NCI-H82 (cell line): ENCODE data around the gene SLC27A2.
"Not testable (repeated sequence)": the region's sequence is repeated elsewhere in the genome, so short reads cannot be mapped to it uniquely, and the experiment has no call there.

Experiments used
- DNase-seq: peaks from one replicate; lab custom pipeline; 2025; lab: John Stamatoyannopoulos, UW

The SLC27A2 gene

GRCh38 chr15:50181969-50182218, at the start of gene SLC27A2:
TSS of gene SLC27A2 (plus strand) at chr15:50182196. CDS start at chr15:50182428, 232 bp downstream.
- DNase-seq: peak; percentile 61

GRCh38 chr15:50132251-50132984, 49.6 kb upstream of the SLC27A2 start:
- not testable (repeated sequence) for DNase-seq

- no peak for DNase-seq
These were observed 47.4 kb upstream of the SLC27A2 start for GRCh38 chr15:50134524-50135024.

GRCh38 chr15:50135031-50135551, 46.9 kb upstream of the SLC27A2 start:
- DNase-seq: no peak

GRCh38 chr15:50137330-50137761, 44.6 kb upstream of the SLC27A2 start:
- DNase-seq: no peak

GRCh38 chr15:50137893-50138292, 44.1 kb upstream of the SLC27A2 start:
- DNase-seq: no peak

- peak; percentile 28 for DNase-seq
These were observed 43.6 kb upstream of the SLC27A2 start for GRCh38 chr15:50138391-50138790.

GRCh38 chr15:50140098-50140497, 41.9 kb upstream of the SLC27A2 start:
- peak; percentile 8 for DNase-seq

- no peak for DNase-seq
These were observed 41.0 kb upstream of the SLC27A2 start for GRCh38 chr15:50140983-50141382.

GRCh38 chr15:50141856-50142255, 40.1 kb upstream of the SLC27A2 start:
- no peak for DNase-seq

GRCh38 chr15:50143255-50143860, 38.6 kb upstream of the SLC27A2 start:
- DNase-seq: no peak

- DNase-seq: no peak
These were observed 37.5 kb upstream of the SLC27A2 start for GRCh38 chr15:50144341-50145120.

GRCh38 chr15:50145451-50145872, 36.5 kb upstream of the SLC27A2 start:
- peak; percentile 90 for DNase-seq

- peak; percentile 9 for DNase-seq
These were observed 35.4 kb upstream of the SLC27A2 start for GRCh38 chr15:50146632-50147031.

GRCh38 chr15:50148362-50148963, 33.5 kb upstream of the SLC27A2 start:
- peak; percentile 97 for DNase-seq

GRCh38 chr15:50149090-50149489, 32.9 kb upstream of the SLC27A2 start:
- peak; percentile 45 for DNase-seq

GRCh38 chr15:50150349-50150748, 31.6 kb upstream of the SLC27A2 start:
- no peak for DNase-seq

GRCh38 chr15:50150851-50151250, 31.1 kb upstream of the SLC27A2 start:
- no peak for DNase-seq

GRCh38 chr15:50151476-50151875, 30.5 kb upstream of the SLC27A2 start:
- peak; percentile 13 for DNase-seq

- DNase-seq: not testable (repeated sequence)
These were observed 23.8 kb upstream of the SLC27A2 start for GRCh38 chr15:50158236-50158635.

GRCh38 chr15:50162969-50163718, 18.9 kb upstream of the SLC27A2 start:
- no peak for DNase-seq
